GM18505 (cell line): ENCODE data around the gene BCORL1.
A peak's percentile ranks its signal among the peaks of the same experiment; 100 is the strongest.

Experiments
- ATAC-seq: cut with Tn5 transposase; IDR thresholded peaks from one replicate; pipeline ENCODE4 v1.9.1; 2021; ENCODE audit not compliant: unreplicated experiment
- POLR2A ChIP-seq: IDR thresholded peaks from 4 replicates; pipeline ENCODE4 v1.6.1; 2011; ENCODE audit warnings: borderline replicate concordance; ENCODE audit not compliant: insufficient read depth, insufficient read length; ENCODE audit errors: extremely low read depth

BCORL1 gene

DNA sequence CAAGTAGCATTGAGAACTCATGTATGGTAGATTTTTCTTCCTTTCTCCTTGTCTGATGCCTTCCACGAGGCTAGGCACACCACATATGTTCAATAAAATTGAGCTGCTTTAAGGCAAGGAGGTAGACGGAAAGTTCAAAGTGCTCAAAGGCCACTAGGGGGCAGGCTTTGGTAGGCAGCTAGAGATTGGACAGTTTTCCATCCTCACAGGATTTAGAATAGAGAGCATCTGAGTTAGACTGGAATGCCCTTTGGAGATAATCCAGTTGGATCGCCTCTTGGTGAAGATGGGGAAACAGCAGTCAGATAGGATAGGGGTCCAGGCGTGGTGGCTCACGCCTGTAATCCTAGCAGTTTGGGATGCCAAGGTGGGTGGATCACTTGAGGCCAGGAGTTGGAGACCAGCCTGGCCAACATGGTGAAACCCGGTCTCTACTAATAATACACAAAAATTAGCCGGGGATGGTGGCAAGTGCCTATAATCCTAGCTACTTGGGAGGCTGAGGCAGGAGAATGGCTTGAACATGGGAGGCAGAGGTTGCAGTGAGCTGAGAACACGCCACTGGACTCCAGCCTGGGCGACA, 97.5 kb downstream of the BCORL1 start:
- no peak for ATAC-seq
- no peak for TF ChIP-seq POLR2A

DNA sequence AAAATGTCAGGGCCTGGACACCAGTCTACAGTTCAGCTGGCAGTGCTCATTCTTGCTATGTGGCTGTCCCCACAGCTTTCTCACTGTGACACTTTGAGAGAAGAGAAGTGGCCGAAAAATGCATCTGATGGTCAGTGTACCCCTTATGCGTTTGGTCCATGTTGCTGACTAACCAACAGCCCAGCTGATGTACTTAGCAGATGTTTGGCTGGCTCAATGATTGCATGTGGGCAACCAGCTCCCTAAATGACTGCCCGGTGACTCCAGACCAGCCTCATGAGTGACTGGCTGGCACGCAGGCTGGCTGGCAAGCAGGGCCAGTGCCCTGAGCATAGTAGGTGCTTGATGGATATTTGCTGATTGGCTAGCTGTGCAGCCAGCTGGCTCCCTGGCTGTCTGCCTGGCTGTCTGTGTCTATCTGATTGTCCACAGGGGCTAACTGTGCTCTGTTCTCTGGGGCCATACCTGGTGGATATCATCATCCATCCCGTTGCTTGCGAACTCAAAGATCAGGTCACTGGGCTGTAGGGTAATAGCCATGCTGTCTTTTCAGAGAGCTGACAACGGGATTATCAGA, 98.4 kb downstream of the BCORL1 start:
- TF ChIP-seq POLR2A = no peak
- no peak for ATAC-seq

DNA sequence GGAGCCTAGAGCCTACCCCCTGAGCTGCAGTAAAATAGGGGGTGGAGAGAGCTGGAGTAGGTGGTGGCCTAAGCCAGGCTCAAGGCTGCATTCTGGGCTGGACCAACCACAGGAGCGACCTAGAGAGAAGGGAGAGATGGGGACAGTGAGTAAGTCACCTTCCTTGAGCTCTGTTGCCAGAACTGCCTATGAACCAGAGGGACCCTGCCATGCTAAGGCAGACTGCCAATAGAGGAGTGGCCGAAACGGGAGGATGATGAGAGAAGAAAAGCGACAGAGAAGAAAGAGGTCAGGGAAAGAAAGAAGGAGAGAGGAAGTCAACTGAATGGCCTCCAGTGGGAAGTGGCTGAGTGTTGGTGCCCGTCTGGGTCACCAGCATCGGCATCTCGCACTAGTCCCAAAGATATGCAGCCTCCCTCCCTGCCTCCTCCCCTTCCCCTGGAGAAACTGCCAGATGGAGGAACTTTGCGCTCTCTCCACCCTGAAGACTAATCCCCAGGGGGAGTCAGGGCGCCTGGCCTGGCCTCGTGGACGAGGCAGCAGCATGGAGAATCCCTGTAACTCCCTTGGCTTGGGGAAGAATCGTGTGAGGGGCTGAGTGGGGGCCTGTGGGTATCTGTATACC, 99.1 kb downstream of the BCORL1 start:
- TF ChIP-seq POLR2A = no peak
- no peak for ATAC-seq

DNA sequence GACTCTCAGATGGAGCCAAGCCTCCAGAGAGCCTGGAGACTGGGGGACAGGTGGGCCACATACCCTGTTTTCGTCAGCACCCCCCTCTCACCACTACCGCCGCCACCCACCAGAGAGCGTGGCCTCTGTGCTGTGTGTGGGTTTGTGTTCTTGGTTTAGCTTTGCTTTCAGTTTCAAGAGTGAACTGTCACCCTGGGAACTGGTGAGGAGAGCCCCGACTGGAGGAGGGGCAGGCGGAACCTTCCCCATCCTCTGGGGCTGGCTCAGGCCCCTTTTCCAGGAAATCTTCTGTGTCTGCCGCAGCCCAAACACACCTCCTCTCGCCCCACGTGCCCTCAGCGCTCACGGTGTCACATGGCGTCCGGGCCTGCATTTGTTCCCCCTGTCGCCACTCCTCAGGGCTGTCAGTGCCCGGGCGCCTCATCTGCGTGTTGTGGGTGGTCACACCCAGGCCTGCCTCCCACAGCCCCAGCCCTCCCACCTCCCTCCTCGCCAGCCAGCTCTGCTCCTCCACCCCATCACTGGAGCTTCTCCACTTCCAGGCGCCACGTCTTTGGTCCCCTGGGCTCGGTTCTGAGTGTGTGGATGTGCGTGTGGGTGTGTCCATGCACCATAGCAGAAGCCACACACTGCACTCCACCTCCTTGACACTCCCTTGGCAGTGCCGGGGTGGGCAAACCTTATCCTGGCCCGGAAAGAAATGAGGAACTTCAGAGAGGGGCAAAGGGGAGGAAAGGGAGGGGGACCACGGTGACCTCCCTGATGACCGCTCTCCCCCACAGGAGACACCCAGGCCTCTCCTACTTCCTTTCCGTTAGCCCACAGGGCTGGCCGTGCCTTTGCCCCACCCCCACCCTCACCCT, 100.0 kb downstream of the BCORL1 start:
- TF ChIP-seq POLR2A = no peak
- ATAC-seq = peak; percentile 58

DNA sequence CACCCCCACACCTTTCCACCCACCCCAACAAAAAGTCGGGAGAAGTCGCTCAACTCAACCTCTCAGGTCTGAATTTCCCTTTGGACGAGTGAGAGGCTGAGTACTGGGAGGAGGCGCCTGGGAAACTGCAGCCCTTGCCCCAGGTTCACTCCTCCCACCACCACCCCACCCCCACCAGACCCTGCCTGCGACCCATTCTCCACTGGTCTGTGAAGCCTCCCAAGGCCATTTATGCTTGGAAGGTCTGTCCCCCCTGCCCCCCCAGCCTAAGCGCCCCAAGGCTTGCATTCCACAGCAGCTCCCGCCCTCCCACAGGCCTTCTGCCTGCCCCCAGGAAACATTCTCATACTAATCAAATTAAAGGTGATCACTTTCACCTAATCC, 100.7 kb downstream of the BCORL1 start:
- no peak for ATAC-seq

GRCh38 chrX:130083656-130084382, 101.4 kb downstream of the BCORL1 start:
- ATAC-seq = no peak

More for the DNA sequence above, 100.7 kb downstream of the BCORL1 start:
- no peak for TF ChIP-seq POLR2A

GRCh38 chrX:130084631-130085237, 102.3 kb downstream of the BCORL1 start:
- ATAC-seq = peak; percentile 33
- TF ChIP-seq POLR2A = peak; percentile 50

More at GRCh38 chrX:130083656-130084382, 101.4 kb downstream of the BCORL1 start:
- TF ChIP-seq POLR2A = peak; percentile 18

- no peak for ATAC-seq
- peak; percentile 46 for TF ChIP-seq POLR2A
Measured at GRCh38 chrX:130085551-130086446, 103.4 kb downstream of the BCORL1 start.

GRCh38 chrX:130086447-130087206, 104.2 kb downstream of the BCORL1 start:
- TF ChIP-seq POLR2A = peak; percentile 62
- peak; percentile 36 for ATAC-seq

GRCh38 chrX:130090364-130090763, 107.9 kb downstream of the BCORL1 start:
- no peak for TF ChIP-seq POLR2A
- no peak for ATAC-seq

- TF ChIP-seq POLR2A = peak; percentile 65
- peak; percentile 96 for ATAC-seq
Measured at GRCh38 chrX:130091980-130092522, 109.6 kb downstream of the BCORL1 start.

DNA sequence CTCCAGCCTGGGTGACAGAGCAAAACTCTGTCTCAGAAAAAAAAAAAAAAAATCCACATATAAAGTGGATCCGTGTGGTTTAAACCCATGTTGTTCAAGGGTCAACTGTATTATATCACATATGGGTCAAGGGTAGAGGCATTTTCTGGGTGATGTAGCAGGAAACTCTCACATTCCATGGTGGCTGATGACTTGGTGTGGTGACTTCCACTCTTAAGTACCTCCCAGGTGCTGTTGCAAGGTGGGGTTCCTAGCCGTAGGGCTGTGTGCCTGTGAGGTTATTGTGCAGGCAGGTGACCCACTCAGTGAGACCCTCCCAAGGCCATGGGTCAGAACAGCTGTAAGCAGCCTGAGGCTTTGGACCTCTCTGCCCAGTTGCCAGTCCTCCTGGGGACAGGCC, 110.8 kb downstream of the BCORL1 start:
- no peak for ATAC-seq
- no peak for TF ChIP-seq POLR2A
